ENCODE results near the gene AFDN.
"Not testable (repeated sequence)": the region's sequence is repeated elsewhere in the genome, so short reads cannot be mapped to it uniquely, and the experiment has no call there.

The AFDN gene

GRCh38 chr6:167957626-167958025 is 130.9 kb downstream of the AFDN start:
- DNase-seq: no peak

DNA sequence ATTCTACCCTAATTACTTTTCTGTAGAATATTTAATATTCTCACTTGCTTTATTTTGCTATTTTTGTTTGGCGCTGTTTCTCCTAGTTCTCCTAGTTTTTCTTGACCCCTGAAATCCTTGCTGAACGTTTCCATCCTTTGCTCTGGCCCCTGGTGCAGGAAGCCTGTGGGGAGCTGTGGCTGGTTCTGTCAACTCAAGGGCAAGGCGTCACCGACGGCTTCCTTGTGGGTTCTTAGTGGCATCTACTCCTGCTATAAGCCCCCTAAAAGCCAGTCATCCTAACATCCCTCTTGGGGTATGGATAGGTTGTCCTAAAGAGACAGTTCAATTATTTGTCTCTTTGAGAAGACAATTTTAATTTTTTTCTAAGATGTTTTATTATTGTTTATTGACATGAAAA is 133.9 kb downstream of the AFDN start:
- DNase-seq: no peak

GRCh38 chr6:167962711-167963110 is 136.0 kb downstream of the AFDN start:
- no peak for DNase-seq

DNA sequence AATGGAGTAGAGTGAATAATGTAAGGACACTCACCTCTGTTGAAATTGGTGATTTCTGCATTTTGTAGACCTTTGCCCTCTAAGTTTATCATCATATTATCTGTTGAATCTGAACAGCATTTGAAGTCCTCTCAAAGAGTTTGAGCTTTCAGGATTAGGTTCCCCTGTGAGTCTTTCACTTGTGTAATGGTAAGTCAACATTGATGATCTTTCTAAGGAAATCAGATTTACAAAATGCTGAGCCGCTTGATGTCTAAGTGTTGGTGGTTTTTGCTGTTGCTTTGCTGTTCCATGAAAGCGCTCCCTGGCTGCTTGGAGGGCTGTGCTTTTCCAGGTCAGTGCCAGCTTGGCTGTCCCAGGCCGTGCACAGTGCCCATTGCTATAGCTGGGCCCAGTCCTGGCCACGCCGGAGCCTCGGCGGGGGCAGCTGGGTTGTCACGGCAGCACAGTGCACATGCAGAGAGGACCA is 136.9 kb downstream of the AFDN start:
- DNase-seq: no peak

GRCh38 chr6:167965592-167966539 is 139.2 kb downstream of the AFDN start:
- DNase-seq: no peak

- DNase-seq: no peak
Observed at GRCh38 chr6:167966540-167966905, 139.8 kb downstream of the AFDN start.

- peak; percentile 50 for DNase-seq
Observed at GRCh38 chr6:167968091-167968490, 141.4 kb downstream of the AFDN start.

- no peak for DNase-seq
Observed at GRCh38 chr6:167970230-167970629, 143.5 kb downstream of the AFDN start.

- DNase-seq: no peak
Observed at GRCh38 chr6:167972193-167972592, 145.5 kb downstream of the AFDN start.

DNA sequence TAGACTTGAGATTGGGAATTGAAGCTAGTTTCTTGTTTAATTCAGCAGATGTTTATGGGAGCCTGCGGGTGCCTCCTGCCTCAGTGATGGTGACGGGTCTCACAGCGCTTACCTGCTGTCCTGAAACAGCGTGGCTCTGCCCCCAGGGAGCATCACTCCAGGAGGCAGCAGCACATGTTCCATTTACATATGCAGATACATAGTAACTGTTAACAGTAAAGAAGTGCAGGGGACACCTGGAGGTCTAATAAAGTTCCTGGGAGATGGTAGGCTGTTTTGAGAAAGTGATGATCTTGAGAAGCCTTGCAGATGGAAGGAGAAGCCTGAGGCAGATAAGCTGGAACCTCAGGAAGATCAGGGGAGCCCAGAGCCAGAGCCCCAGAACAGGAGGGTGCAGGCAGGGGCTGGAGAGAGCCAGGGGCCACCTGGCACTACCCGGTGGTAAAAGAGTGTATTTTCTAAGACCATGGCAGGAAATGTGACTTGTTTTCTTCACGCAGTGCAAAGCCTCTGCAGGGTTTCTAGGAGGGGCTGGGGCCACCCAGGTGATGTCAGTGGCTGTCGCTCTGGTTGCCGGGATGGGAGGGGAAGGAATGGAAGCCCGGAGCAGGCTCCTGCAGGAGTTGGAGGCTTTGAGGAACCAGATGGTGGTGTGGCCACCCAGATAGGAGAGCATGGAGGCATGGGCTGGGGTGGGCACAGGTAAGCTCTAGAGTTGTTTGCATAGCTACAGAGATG is 146.6 kb downstream of the AFDN start:
- no peak for DNase-seq

- no peak for DNase-seq
Observed at GRCh38 chr6:167974640-167975344, 148.1 kb downstream of the AFDN start.

GRCh38 chr6:167975458-167975857 is 148.7 kb downstream of the AFDN start:
- DNase-seq: no peak

GRCh38 chr6:167976116-167976657 is 149.5 kb downstream of the AFDN start:
- DNase-seq: not testable (repeated sequence)

DNA sequence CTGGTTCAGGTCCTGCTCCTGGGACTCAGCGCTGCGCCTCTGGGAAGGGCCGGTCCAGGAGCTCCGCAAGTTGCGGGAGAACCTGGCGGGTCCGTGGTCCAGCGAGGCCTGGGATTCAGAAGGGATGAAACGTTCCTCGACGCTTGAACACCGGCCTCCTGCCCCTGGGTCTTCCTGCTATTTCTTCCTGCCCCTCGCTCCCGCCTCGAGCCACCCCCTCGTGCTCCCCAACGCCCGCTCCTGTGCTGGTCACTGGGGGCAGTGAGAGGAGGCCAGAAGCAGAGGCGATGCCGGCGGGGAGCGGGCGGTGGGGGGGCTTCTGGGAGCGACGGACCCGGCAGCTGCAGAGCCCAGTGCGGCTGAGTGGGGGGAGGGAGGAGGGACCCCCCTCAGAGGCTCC is 150.0 kb downstream of the AFDN start:
- DNase-seq: no peak

GRCh38 chr6:167977717-167978467 is 151.2 kb downstream of the AFDN start:
- no peak for DNase-seq

- DNase-seq: no peak
Observed at GRCh38 chr6:167978607-167979006, 151.9 kb downstream of the AFDN start.

- DNase-seq: no peak
Observed at GRCh38 chr6:167979436-167980139, 152.9 kb downstream of the AFDN start.

DNA sequence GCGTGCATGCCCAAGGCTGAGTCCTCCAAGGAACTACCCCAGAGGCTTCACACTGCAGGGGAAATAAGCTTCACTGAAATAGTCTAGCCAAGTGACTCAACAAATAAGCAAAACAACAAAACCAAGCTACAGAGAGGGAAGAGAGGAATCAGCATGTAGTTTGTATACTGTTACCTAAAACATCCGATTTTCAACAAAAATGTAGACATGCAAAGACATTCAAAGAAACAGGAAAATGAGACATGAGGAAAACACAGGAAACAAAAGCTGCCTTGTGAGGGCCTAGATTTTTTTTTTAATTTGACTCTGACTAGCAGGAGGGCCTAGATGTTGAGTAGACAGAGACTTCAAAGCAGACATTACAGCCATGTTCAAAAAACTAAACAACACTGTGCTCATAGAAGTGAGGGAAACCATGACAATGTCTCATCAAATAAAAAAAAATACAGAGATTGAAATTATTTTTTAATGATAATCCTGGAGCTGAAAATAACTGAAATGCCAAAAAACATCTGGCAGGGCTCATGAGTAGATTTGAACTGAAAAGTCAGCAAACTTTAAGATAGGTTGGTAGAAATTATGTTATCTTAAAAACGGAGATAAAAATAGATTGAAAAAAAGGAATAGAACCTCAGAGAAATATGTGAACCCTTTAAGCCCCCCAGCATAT is 154.3 kb downstream of the AFDN start:
- no peak for DNase-seq

DNA sequence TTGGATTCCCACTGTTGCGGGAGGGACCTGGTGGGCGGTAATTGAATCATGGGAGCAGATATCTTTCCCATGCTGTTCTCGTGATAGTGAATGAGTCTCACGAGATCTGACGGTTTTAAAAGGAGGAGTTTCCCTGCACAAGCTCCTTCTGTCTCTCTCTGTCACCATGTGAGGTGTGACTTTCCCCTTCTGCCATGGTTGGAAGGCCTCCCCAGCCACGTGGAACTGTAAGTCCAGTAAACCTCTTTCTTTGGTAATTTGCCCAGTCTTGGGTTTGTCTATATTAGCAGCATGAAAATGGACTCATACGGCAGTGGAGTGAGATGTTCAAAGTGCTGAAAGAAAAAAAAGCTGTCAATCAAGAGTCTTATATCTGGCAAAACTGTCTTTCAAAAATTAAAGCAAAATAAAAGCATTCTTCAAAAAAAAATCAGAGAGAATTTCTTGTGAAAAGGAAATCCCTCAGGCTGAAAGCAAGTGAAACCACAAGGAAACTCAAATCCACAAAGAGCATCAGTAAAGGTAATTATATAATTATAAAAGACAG is 155.3 kb downstream of the AFDN start:
- no peak for DNase-seq

DNA sequence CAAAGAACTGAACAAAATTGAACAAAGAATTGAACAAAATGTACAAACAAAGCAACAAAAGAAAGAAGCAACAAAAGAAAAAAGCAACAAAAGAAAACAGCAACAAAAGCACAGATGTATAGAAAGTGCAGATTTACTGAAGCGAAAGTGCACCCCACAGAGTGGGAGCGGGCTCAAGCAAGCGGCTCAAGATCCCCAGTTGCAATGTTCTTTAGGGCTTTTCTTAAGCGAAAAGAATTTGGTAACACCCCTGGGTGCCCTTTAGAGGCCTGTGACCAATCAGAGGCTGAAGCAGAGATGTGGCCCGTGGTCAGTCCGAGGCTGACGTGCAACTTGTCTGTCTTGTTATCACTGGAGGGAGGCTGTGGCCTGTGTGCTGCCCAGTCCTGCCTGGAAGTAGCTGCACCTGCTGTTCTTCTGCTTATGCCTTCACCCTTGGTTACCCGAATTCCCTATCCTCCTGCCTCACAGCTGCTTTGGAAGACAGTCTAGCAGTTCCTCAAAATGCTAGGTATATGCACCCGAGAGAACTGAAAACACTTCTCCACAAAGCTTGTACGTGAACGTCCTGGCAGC is 157.5 kb downstream of the AFDN start:
- DNase-seq: no peak

All from stimulated activated CD4-positive, alpha-beta T cell treated with anti-CD3 and anti-CD28 coated beads, Interleukin-15, amount 100 ng/mL, for 24 hours (primary cell).